ENCODE results near the gene PPP2R3A. TPM values are rescaled to one million over a fixed set of nuclear protein-coding genes. Genes with fewer than 3 reads are reported as not detected.

PPP2R3A gene
- total RNA-seq, 6 donors from 2014 or later = 5.5 to 35.6 (median 11.0) TPM

DNA sequence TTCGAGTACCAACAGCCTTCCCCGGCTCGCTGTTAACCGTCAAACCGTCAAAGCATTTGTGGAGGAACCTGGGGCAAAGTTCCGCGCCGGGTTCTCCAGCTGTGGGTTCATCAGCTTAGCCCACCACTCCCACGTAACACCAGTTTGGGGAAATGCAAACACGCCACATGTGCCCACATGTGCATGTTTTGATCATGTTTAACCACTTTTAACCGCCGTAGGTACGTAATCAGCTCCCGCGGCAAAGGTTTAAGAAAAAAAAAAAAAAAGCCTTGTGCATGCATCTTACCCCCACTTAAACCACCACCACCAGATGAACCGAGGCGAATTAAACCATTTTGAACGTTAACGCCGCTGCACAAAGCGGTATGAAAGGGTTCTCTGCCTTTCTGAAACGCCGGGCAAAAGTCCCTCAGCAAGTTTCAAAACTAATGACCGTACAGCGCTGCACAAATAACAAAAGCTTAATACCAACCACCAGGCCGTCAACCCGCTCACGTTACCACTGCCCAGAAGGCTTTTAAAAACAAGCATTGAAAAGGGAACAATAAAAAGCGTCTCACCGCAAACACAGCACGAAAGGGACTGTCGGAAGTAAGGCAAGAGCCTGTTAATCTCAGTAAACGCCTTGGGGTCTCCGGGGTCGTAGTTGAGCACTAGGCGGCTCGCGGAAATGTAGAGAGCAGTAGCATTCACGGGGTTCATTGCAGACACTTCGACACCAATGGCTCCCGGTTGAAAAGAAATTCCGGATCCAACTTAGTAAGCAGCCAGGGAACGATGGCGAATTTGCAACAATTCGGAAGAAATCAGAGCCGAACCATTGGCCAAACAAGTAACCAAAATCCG lies 229.1 kb downstream of the PPP2R3A start:
- no peaks in the 10 kb centered on the region for H3K9me3 ChIP-seq
- WGBS, 2 donors = 0% methylated on average over 47 of the region's 47 CpGs
- no peaks in the 10 kb centered on the region for H3K27me3 ChIP-seq
- H3K4me3 ChIP-seq = peak overlapping the region; percentile 68 to 93 (median 89)
- H3K36me3 ChIP-seq = no peaks in the 10 kb centered on the region
- TF ChIP-seq POLR2A (IDR thresholded peaks at IDR 0.05) = no peak
- peak in 1 of 2 donors; percentile 38 for TF ChIP-seq POLR2AphosphoS5 (IDR thresholded peaks at IDR 0.05)
- DNase-seq (peak in 1 of 2 donors; percentile 68), ATAC-seq (ENCODE audit: low FRiP score in 2 of 2) (no peak)
- H3K4me1 ChIP-seq = peaks cover 34 to 51% (median 39%) of the 10 kb centered on the region in 4 donors
- H3K27ac ChIP-seq = peak overlapping the region; percentile 99 to 100 (median 100)

DNA sequence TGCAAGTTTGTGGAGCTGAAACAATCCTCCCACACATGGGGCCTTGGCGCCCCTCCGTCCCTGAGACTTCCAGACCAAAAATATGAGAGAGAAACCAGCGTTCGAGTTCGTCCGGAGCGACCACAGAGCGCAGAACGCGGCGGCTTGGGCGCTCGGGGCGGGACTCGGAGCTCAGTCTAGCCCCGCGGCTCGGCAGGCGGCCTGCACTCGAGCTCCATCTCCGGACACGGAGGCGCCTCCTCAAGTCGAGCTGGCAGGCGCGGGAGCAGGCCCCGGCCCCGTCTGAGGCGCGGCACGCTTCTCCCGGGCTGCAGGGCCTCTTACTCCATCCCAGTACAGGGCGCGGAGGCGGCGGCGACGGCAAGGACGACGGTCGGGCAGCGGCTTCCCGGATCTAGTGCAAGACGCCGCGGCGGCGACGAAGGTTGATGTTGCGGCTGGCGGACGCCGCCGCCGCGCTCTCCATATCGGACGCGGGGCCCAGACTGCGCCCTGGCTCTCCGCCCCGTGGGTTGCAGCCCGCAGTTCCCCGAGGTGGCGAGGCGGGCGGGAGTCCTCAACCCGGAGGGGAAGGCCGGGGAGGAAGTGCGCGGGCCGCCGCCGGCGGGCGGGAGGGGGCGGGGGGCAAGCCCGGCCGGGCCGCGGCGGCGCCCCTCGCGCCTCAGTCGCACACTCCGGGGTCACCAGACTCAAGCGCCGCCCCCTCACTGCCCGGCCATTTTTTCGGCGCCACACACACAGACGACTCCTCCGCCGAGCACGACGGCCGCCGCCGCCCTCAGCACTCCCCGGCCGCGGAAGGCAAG lies 229.9 kb downstream of the PPP2R3A start:
- Histone ChIP-seq H3K27me3 (no peaks in the 10 kb centered on the region), H3K9me3 (no peaks in the 10 kb centered on the region), H3K4me3 (peak overlapping the region; percentile 68 to 93 (median 89)), H3K27ac (peak overlapping the region; percentile 99 to 100 (median 100)), H3K4me1 (peaks cover 27 to 42% (median 31%) of the 10 kb centered on the region in 4 donors), H3K36me3 (no peaks in the 10 kb centered on the region)
- TF ChIP-seq POLR2A (IDR thresholded peaks at IDR 0.05) = peak in 1 of 4 donors; percentile 80
- TF ChIP-seq, protein P1, sequence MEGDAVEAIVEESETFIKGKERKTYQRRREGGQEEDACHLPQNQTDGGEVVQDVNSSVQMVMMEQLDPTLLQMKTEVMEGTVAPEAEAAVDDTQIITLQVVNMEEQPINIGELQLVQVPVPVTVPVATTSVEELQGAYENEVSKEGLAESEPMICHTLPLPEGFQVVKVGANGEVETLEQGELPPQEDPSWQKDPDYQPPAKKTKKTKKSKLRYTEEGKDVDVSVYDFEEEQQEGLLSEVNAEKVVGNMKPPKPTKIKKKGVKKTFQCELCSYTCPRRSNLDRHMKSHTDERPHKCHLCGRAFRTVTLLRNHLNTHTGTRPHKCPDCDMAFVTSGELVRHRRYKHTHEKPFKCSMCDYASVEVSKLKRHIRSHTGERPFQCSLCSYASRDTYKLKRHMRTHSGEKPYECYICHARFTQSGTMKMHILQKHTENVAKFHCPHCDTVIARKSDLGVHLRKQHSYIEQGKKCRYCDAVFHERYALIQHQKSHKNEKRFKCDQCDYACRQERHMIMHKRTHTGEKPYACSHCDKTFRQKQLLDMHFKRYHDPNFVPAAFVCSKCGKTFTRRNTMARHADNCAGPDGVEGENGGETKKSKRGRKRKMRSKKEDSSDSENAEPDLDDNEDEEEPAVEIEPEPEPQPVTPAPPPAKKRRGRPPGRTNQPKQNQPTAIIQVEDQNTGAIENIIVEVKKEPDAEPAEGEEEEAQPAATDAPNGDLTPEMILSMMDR (IDR thresholded peaks at IDR 0.05) = peak in 2 of 6 experiments; percentile 6
- TF ChIP-seq POLR2AphosphoS5 (IDR thresholded peaks at IDR 0.05) = no peak
- ATAC-seq (ENCODE audit: low FRiP score in 2 of 2) (peak; percentile 58 to 76), DNase-seq (peak in 1 of 2 donors; percentile 79)
- WGBS, 2 donors = 0 to 2% methylated on average over 11 to 20 of the region's 103 CpGs

DNA sequence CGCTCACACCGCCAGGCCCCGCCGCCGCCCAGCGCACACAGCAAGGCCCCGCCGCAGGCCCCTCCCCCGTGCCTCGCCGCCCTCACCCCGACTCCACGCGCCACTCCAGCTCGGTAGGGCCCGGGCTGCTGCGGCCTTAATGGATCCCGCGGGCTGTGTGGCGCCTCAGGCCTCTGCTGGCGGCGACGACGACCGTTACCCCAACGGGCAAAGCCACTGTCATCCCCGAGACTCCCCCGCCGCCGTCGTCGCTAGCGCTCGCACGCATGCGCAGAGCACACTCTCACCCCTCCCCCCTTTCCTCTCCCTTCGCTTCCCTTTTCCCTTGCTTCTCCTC lies 230.5 kb downstream of the PPP2R3A start, which contains the start of gene MSL2:
MSL2 (minus strand) TSS at position 272 of the 337 bp plus-strand sequence. CDS start 1,222 bp downstream, outside the sequence.
- Histone ChIP-seq H3K4me1 (peaks cover 23 to 37% (median 26%) of the 10 kb centered on the region in 4 donors), H3K27ac (peak within 1 kb of the TSS; percentile 99 to 100 (median 100)), H3K4me3 (peak within 1 kb of the TSS; percentile 68 to 93 (median 89)), H3K9me3 (no peaks in the 10 kb centered on the region), H3K27me3 (no peaks in the 10 kb centered on the region), H3K36me3 (no peaks in the 10 kb centered on the region)
- peak in 1 of 2 donors; percentile 37 for TF ChIP-seq POLR2AphosphoS5 (IDR thresholded peaks at IDR 0.05)
- TF ChIP-seq, protein P1 (IDR thresholded peaks at IDR 0.05) = peak in 1 of 6 experiments; percentile 4
- TF ChIP-seq POLR2A (IDR thresholded peaks at IDR 0.05) = peak in 3 of 4 donors; percentile 65 to 82 (median 68)
- no peak for TF ChIP-seq EP300 (IDR thresholded peaks at IDR 0.05)
- peak in 1 of 2 donors; percentile 57 for ATAC-seq (ENCODE audit: low FRiP score in 2 of 2)
- peak in 1 of 2 donors; percentile 96 for DNase-seq
- 0% methylated on average over 2 to 32 of the region's 37 CpGs for WGBS, 2 donors

DNA sequence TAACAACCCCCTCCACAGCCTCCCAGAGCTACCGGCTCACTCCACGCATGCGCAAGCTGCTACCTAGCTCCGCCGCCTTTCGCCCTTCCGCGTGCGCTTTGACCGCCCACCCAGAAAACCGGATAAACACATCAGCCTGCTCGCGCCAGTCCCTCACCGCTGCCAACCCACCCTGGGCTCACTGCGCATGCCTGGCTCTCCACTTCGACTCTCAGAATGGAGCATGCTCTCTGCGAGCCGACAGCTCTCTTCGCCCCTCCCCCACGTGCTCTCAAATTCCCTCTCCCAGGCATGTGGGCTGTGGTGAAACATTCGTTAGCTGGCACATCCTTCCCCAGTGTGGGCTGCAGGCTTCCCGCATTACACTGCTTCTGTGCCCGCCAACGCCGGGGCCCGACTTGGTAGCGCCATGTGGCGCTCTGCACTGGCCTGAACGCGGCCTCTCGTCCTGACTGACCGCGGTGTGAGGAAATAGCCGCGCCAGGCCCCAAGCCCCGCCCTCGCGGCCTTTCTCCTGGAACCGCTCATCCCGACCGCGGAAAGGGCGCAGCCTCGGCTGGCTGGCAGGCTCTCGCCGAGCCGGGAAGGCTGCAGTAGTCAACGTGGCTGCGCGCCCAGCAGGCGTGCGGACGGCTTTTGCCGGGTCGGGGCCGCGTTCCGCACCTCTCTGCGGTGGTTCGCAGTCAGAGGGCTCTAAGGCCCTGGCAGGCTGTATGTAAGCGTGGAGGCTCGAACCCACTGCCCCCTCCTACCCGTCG lies 231.1 kb downstream of the PPP2R3A start:
- H3K36me3 ChIP-seq = no peaks in the 10 kb centered on the region
- TF ChIP-seq EP300 (IDR thresholded peaks at IDR 0.05) (peak in 1 of 4 donors; percentile 32), POLR2AphosphoS5 (IDR thresholded peaks at IDR 0.05) (peak; percentile 73 to 87), POLR2A (IDR thresholded peaks at IDR 0.05) (peak in 3 of 4 donors; percentile 42 to 78 (median 77))
- TF ChIP-seq, protein P1 (IDR thresholded peaks at IDR 0.05) = peak in 3 of 6 experiments; percentile 0 to 23 (median 15)
- H3K27ac ChIP-seq = peak overlapping the region; percentile 99 to 100 (median 100)
- WGBS, 2 donors = 0 to 1% methylated on average over 23 to 38 of the region's 64 CpGs
- ATAC-seq (ENCODE audit: low FRiP score in 2 of 2) = peak; percentile 93 to 97
- no peaks in the 10 kb centered on the region for H3K27me3 ChIP-seq
- H3K9me3 ChIP-seq = no peaks in the 10 kb centered on the region
- H3K4me3 ChIP-seq = peak overlapping the region; percentile 68 to 93 (median 89)
- peak; percentile 97 for DNase-seq
- peaks cover 17 to 31% (median 21%) of the 10 kb centered on the region in 4 donors for H3K4me1 ChIP-seq
